ENCODE results near the gene GCN1.

- TF ChIP-seq EZH2 (IDR thresholded peaks at IDR 0.05; ENCODE audit: borderline replicate concordance): no peak
- TF ChIP-seq, protein P1, sequence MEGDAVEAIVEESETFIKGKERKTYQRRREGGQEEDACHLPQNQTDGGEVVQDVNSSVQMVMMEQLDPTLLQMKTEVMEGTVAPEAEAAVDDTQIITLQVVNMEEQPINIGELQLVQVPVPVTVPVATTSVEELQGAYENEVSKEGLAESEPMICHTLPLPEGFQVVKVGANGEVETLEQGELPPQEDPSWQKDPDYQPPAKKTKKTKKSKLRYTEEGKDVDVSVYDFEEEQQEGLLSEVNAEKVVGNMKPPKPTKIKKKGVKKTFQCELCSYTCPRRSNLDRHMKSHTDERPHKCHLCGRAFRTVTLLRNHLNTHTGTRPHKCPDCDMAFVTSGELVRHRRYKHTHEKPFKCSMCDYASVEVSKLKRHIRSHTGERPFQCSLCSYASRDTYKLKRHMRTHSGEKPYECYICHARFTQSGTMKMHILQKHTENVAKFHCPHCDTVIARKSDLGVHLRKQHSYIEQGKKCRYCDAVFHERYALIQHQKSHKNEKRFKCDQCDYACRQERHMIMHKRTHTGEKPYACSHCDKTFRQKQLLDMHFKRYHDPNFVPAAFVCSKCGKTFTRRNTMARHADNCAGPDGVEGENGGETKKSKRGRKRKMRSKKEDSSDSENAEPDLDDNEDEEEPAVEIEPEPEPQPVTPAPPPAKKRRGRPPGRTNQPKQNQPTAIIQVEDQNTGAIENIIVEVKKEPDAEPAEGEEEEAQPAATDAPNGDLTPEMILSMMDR (IDR thresholded peaks at IDR 0.05; ENCODE audit: poor library complexity): no peak
Measured at GRCh38 chr12:120183211-120183631, 11.3 kb downstream of the GCN1 start.
